Prostate gland (tissue), 2 donors: ENCODE measurements around the gene GRAMD1A. TPM values are rescaled to one million over a fixed set of nuclear protein-coding genes. Genes with fewer than 3 reads are reported as not detected.

Experiments
- DNase-seq: peaks from one replicate; pipeline ENCODE4 v3.0.0-alpha.2; 2019; ENCODE audit warnings: low spot score
- H3K27ac ChIP-seq, 2 donors: fragments of 200-600 bp; sonication (generic); 2 replicates each; pipeline ENCODE4 v1.5.1; 2017 to 2019
- H3K27me3 ChIP-seq: fragments of 200-600 bp; sonication (generic); replicated peaks from 2 replicates; pipeline ENCODE4 v1.5.1; 2019; ENCODE audit not compliant: insufficient read depth
- H3K36me3 ChIP-seq, 2 donors: fragments of 200-600 bp; sonication (generic); 1 replicate in 1 of 2; 2 replicates in 1 of 2; pipeline versions ENCODE4 v1.5.1 to v1.8.1; 2017 to 2019
- H3K4me1 ChIP-seq: fragments of 200-600 bp; sonication (generic); replicated peaks from 2 replicates; pipeline ENCODE4 v1.5.1; 2019
- H3K4me3 ChIP-seq, 2 donors: fragments of 200-600 bp; sonication (generic); 2 replicates each; pipeline ENCODE4 v1.5.1; 2017 to 2019
- H3K9me3 ChIP-seq: fragments of 200-600 bp; sonication (generic); 2 replicates; pipeline ENCODE4 v1.5.1; 2017
- CTCF ChIP-seq, 4 experiments: fragments of 200-600 bp in 2 of 4; fragments of 450-650 bp in 2 of 4; sonication (generic) in 2 of 4; IDR thresholded peaks; 1 replicate in 3 of 4; 2 replicates in 1 of 4; pipeline ENCODE4 v1.5.1; 2016 to 2019; ENCODE audit warnings: antibody characterized with exemption in 4 of 4, mild to moderate bottlenecking in 2 of 4, moderate library complexity in 2 of 4
- POLR2A ChIP-seq: fragments of 450-650 bp; IDR thresholded peaks from one replicate; pipeline ENCODE4 v1.6.1; 2016; ENCODE audit warnings: antibody characterized with exemption, mild to moderate bottlenecking
- POLR2AphosphoS5 ChIP-seq: sonication (generic); formaldehyde crosslinking; IDR thresholded peaks from one replicate; pipeline ENCODE4 v1.6.1; 2017; ENCODE audit warnings: antibody characterized with exemption
- WGBS: methylation state at CpG from one replicate; pipeline ENCODE4 v1.1.5; 2018; 5-methylcytosine and 5-hydroxymethylcytosine counted together
- intact Hi-C: fragments of 100-400 bp; cut with DNase I; formaldehyde crosslinking; loops from one replicate; pipeline ENCODE4 v1.14.2; 2022
- total RNA-seq, 2 donors: library from RNA; depleted of rRNA; stranded (reverse); fragments of >200 nt; gene quantifications; one replicate each; pipeline ENCODE4 v1.1.0, GENCODE V29; 2016

GRAMD1A gene
- total RNA-seq, 2 donors from 2014 or later, result 32.2 to 120 TPM

- Histone ChIP-seq H3K4me1 (no peaks in the 10 kb centered on the region), H3K9me3 (peaks cover 12% of the 10 kb centered on the region), H3K36me3 (peaks cover 24 to 31% of the 10 kb centered on the region in 2 donors), H3K27ac (no peak overlapping the region), H3K4me3 (no peak overlapping the region), H3K27me3 (no peaks in the 10 kb centered on the region)
- intact Hi-C loops, result no loop called here
- TF ChIP-seq CTCF (IDR thresholded peaks at IDR 0.05) (no peak), POLR2A (no peak), POLR2AphosphoS5 (no peak)
- no peak for DNase-seq
- WGBS, result 97% methylated on average over 8 of the region's 8 CpGs
Observed at GRCh38 chr19:34960103-34960805, 39.9 kb upstream of the GRAMD1A start.

GRCh38 chr19:34960940-34961679, 39.0 kb upstream of the GRAMD1A start:
- no peaks in the 10 kb centered on the region for H3K27me3 ChIP-seq
- H3K9me3 ChIP-seq, result peaks cover 12% of the 10 kb centered on the region
- no peak for DNase-seq
- intact Hi-C loops, result no loop called here
- peaks cover 24 to 31% of the 10 kb centered on the region in 2 donors for H3K36me3 ChIP-seq
- TF ChIP-seq POLR2A (no peak), CTCF (IDR thresholded peaks at IDR 0.05) (no peak), POLR2AphosphoS5 (no peak)
- WGBS, result 98% methylated on average over 12 of the region's 12 CpGs
- no peak overlapping the region for H3K4me3 ChIP-seq
- H3K27ac ChIP-seq, result no peak overlapping the region
- no peaks in the 10 kb centered on the region for H3K4me1 ChIP-seq

- H3K9me3 ChIP-seq, result peaks cover 12% of the 10 kb centered on the region
- 67% methylated on average over 5 of the region's 5 CpGs for WGBS
- H3K4me3 ChIP-seq, result peak overlapping the region in 1 of 2 donors; percentile 82
- intact Hi-C loops, result no loop called here
- H3K27ac ChIP-seq, result no peak overlapping the region
- H3K4me1 ChIP-seq, result no peaks in the 10 kb centered on the region
- H3K36me3 ChIP-seq, result peaks cover 24 to 31% of the 10 kb centered on the region in 2 donors
- H3K27me3 ChIP-seq, result no peaks in the 10 kb centered on the region
- no peak for TF ChIP-seq POLR2A
- peak; percentile 11 for TF ChIP-seq POLR2AphosphoS5
- no peak for DNase-seq
Observed at GRCh38 chr19:34961775-34962686, 38.1 kb upstream of the GRAMD1A start.

- H3K4me3 ChIP-seq, result peak overlapping the region; percentile 77 to 82
- peaks cover 18 to 25% of the 10 kb centered on the region in 2 donors for H3K36me3 ChIP-seq
- H3K27me3 ChIP-seq, result no peaks in the 10 kb centered on the region
- TF ChIP-seq CTCF (IDR thresholded peaks at IDR 0.05) (no peak), POLR2A (no peak), POLR2AphosphoS5 (no peak)
- intact Hi-C loops, result no loop called here
- H3K27ac ChIP-seq, result peak overlapping the region; percentile 36 to 41
- no peaks in the 10 kb centered on the region for H3K4me1 ChIP-seq
- H3K9me3 ChIP-seq, result peaks cover 12% of the 10 kb centered on the region
- no peak for DNase-seq
- 37% methylated on average over 14 of the region's 14 CpGs for WGBS
Observed at GRCh38 chr19:34962687-34963572, 37.2 kb upstream of the GRAMD1A start.
